AG09319 (cell line): Measurements from ENCODE around the gene RNMT.
A peak's percentile ranks its signal among the peaks of the same experiment; 100 is the strongest.
"Not testable (repeated sequence)": the region's sequence is repeated elsewhere in the genome, so short reads cannot be mapped to it uniquely, and the experiment has no call there.

ENCODE experiments used
- DNase-seq: peaks from one replicate; pipeline ENCODE4 v3.0.0-alpha.2; 2010; ENCODE audit warnings: low read depth; ENCODE audit errors: extremely low read depth
- TF ChIP-seq, protein P1 (sequence below): IDR thresholded peaks from 2 replicates; pipeline ENCODE4 v1.5.1; 2011; ENCODE audit warnings: low read depth, mild to moderate bottlenecking, inconsistent platforms, low read length, moderate library complexity

The RNMT gene

DNA sequence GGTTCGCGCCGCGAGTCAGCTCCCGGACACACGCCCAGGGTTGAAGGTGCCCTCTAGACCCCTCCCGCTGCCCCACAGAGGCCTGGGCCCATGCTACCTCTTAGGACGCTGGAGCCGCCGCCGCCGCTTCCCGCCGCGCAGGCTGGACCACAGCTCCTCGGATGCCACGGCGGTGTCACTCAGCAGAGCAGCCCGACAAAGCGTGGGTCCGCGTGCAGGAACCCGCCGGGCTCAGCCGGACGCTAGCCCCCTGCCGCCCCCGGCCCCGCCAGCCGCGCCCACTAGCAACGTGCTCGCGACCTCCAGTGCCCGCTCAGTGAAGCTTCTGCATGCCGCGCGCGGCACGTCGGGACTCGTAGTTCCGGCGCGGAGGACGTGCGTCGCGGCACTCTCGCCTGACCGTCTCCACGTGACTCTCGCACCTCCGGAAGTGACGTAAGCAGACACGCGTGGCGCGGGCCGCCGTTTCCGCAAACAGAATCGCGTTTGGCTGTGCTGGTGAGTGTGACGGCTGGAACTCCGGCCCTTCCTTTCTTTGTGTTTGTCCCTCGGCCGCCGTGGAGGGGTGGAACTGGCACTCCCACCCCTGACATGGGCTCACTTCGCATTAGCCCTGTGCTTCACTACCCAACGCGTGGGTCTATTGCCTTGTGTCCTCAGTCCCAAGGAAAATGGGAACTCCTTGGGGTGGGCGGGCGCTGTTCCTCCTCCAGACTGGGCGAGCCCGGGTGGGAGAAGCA lies at the start of gene RNMT, which contains the start of gene FAM210A:
Gene RNMT, plus strand, starts transcription at position 442 of the 740 bp plus-strand sequence. CDS start 4,845 bp downstream, outside the sequence.
Gene FAM210A, minus strand, starts transcription at position 327 of the 740 bp plus-strand sequence. CDS start 44,481 bp downstream, outside the sequence.
- TF ChIP-seq, protein P1, sequence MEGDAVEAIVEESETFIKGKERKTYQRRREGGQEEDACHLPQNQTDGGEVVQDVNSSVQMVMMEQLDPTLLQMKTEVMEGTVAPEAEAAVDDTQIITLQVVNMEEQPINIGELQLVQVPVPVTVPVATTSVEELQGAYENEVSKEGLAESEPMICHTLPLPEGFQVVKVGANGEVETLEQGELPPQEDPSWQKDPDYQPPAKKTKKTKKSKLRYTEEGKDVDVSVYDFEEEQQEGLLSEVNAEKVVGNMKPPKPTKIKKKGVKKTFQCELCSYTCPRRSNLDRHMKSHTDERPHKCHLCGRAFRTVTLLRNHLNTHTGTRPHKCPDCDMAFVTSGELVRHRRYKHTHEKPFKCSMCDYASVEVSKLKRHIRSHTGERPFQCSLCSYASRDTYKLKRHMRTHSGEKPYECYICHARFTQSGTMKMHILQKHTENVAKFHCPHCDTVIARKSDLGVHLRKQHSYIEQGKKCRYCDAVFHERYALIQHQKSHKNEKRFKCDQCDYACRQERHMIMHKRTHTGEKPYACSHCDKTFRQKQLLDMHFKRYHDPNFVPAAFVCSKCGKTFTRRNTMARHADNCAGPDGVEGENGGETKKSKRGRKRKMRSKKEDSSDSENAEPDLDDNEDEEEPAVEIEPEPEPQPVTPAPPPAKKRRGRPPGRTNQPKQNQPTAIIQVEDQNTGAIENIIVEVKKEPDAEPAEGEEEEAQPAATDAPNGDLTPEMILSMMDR: no peak
- DNase-seq: peak; percentile 84

DNA sequence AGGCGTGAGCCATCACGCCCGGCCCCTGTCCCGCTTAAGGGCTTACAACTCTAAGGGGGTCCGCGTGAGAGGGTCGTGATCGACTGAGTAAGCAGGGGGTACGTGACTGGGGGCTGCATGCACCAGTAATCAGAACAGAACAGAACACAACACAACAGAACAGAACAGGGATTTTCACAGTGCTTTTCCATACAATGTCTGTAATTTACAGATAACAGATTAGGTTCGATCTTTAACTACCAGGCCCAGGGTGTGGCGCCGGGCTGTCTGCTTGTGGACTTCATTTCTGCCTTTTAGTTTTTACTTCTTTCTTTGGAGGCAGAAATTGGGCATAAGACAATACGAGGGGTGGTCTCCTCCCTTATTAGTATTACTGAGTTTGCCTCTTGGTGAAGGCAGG lies 49.1 kb upstream of the RNMT start:
- DNase-seq: not testable (repeated sequence)

DNA sequence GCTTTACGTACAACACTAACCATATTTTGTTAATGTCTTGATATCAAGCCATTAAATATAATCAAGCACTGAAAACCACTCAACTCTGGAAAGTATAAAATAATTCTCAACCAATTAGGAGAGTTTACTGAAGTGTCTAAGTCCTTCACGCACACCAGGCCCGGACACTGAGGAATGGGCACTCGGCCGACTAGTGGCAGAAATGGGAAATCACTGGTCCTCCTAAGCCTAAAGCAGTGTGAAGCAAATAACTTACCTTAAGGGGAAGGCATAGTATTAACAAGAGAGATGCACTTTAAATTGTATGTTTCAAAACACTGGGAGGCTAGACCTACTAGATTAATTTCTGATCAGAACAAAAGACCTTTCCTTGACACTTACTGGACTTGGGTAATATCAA lies 45.9 kb upstream of the RNMT start:
- DNase-seq: no peak

DNA sequence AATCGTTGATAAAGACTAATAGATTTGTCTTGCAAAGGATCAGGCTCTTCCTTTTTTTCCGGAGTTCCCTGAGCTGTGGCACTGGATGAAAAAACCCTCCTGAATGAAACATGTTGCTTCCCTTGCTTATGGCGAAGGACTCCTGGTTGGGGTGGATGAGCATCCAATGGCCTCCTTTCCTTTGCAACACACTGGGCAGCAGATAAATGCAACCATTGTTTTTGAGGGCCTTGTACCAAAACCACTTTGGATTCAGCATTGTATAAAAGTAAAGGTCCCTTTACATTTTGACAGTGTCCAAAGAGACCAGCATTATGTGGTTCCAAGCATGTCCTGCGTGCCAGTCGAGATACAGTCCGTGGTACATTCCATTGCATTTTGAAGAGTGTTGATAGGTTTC lies 44.8 kb upstream of the RNMT start:
- TF ChIP-seq, protein P1: no peak
- DNase-seq: no peak

More for the DNA sequence above, 45.9 kb upstream of the RNMT start:
- TF ChIP-seq, protein P1: no peak; the same call in none of the 2 replicates

DNA sequence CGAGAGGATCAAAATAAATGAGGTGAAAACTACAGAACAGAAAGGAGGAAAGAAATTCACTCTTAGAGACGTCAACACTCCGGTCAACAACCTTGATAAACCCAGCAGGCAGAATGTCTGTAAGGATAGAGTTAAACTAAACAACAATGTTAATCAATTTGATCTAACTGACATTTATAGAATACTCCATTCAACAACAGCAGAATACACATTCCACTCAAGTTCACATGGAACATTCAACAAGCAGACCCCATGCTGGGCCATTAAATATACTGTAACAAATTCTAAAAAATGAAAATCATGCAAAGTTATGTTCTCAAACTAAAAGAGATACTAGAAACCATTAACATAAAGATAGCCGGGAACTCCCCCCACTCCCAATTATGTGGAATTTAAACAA lies 41.9 kb upstream of the RNMT start:
- TF ChIP-seq, protein P1: no peak
- DNase-seq: no peak

DNA sequence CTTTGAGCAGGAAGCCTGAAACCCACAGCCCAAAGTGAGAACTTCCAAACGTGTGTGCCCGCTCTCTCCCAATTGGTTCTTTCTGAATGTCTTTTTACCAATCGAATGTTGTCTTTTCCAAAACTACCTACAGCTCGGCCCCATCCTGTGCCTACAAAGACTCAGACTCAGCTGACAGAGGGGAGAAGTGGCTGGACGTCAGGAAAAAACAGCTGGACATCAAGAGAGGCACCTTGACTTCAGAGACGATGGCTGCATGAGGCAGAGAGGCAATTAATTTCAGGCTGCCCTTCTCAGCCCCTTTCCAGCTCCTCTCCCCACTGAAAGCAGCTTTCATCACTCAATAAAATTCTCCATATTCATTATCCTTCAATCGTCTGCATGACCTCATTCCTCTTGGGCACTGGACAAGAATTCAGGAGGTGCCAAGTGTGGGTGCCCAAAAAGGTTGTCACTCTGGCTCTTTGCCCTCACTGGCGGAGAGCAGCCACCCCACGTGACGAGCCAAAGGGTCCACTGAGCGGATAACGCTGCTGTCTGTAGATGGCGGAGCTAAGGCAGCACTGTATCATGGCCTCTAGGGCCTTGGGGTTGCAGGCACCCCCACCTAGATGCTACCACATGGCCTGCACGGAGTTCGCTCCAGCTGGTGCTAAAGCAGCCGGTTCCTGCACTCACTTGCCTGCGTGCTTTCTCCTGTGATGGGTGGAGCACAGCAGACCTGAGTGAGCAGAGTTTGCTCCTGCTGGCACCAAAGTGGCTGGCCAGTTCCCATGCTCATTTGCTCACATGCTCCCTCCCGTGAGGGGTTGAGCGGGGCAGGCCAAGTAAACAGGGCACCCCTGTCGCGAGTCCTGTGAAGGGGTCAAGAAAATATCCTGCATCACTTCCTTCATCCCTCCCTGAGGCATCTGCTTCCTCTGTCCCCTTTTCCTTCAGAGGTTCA lies 38.0 kb upstream of the RNMT start:
- TF ChIP-seq, protein P1: no peak
- DNase-seq: no peak

DNA sequence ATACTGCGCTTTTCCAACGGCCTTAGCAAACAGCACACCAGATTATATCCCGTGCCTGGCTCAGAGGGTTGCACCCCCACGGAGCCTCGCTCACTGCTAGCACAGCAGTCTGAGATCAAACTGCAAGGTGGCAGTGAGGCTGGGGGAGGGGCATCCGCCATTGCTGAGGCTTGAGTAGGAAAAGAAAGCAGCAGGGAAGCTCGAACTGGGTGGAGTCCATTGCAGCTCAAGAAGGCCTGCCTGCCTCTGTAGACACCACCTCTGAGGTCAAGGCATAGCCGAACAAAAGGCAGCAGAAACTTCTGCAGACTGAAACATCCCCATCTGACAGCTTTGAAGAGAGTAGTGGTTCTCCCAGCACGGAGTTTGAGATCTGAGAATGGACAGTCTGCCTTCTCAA lies 36.4 kb upstream of the RNMT start:
- DNase-seq: not testable (repeated sequence)

DNA sequence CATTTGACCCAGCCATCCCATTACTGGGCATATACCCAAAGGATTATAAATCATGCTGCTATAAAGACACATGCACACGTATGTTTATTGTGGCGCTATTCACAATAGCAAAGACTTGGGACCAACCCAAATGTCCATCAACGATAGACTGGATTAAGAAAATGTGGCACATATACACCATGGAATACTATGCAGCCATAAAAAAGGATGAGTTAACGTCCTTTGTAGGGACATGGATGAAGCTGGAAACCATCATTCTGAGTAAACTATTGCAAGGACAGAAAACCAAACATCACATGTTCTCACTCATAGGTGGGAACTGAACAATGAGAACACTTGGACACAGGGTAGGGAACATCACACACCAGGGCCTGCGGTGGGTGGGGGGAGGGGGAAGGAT lies 31.1 kb upstream of the RNMT start:
- DNase-seq: not testable (repeated sequence)
